ENCODE results near the gene CDK9. TPM values are rescaled to one million over a fixed set of nuclear protein-coding genes. Genes with fewer than 3 reads are reported as not detected.

Gene CDK9
- total RNA-seq, 1 experiment from 2014 or later = 48.7 TPM

- DNase-seq (ENCODE audit: low read depth, low spot score) (no peak), ATAC-seq (no peak)
- H3K27ac ChIP-seq (ENCODE audit: low read length) = no peak overlapping the region
- BruUV-seq (replicated peaks) = no TSS peak
- no peaks in the 10 kb centered on the region for H3K9me3 ChIP-seq (ENCODE audit: control insufficient read depth, insufficient read depth, low read depth, low read length)
- ChIA-PET POLR2A (no interaction called here), CTCF (no interaction called here)
- H3K4me1 ChIP-seq (ENCODE audit: control insufficient read depth, insufficient read depth, low read length) = peaks cover 8% of the 10 kb centered on the region
- intact Hi-C loops (cut with micrococcal nuclease; ENCODE audit: unreplicated experiment) = loop anchor here (2.0 kb wide), 1 partner anchor 49 kb away; the partner anchor contains the start of gene TOR2A
- in situ Hi-C loops (cut with HindIII; ENCODE audit: low pct_unique_long_range_greater_than_20kb, low sequenced_read_pairs) = no loop called here
- no peaks in the 10 kb centered on the region for H3K27me3 ChIP-seq (ENCODE audit: control insufficient read depth, insufficient read depth, low read length)
- peaks cover 12% of the 10 kb centered on the region for H3K36me3 ChIP-seq (ENCODE audit: control insufficient read depth, insufficient read depth, low read length)
- no peak for TF ChIP-seq SIN3A (IDR thresholded peaks at IDR 0.05; ENCODE audit: borderline replicate concordance, insufficient read depth, low read depth, low read length)
- TF ChIP-seq POLR2AphosphoS5 (IDR thresholded peaks at IDR 0.05; ENCODE audit: low read depth, low read length) = no peak
- TF ChIP-seq TCF7L2 (IDR thresholded peaks at IDR 0.05; ENCODE audit: low read depth, low read length) = no peak
- TF ChIP-seq, protein P1, sequence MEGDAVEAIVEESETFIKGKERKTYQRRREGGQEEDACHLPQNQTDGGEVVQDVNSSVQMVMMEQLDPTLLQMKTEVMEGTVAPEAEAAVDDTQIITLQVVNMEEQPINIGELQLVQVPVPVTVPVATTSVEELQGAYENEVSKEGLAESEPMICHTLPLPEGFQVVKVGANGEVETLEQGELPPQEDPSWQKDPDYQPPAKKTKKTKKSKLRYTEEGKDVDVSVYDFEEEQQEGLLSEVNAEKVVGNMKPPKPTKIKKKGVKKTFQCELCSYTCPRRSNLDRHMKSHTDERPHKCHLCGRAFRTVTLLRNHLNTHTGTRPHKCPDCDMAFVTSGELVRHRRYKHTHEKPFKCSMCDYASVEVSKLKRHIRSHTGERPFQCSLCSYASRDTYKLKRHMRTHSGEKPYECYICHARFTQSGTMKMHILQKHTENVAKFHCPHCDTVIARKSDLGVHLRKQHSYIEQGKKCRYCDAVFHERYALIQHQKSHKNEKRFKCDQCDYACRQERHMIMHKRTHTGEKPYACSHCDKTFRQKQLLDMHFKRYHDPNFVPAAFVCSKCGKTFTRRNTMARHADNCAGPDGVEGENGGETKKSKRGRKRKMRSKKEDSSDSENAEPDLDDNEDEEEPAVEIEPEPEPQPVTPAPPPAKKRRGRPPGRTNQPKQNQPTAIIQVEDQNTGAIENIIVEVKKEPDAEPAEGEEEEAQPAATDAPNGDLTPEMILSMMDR (IDR thresholded peaks at IDR 0.05) = no peak
- TF ChIP-seq REST (IDR thresholded peaks at IDR 0.05; ENCODE audit: insufficient read depth in 1 of 2, low read depth in 2 of 2, low read length in 1 of 2) = no peak
- no peak overlapping the region for H3K4me3 ChIP-seq (ENCODE audit: low read depth in 2 of 2, low read length in 2 of 2)
These were observed 2.5 kb upstream of the CDK9 start for GRCh38 chr9:127783111-127784008.

- no peaks in the 10 kb centered on the region for H3K9me3 ChIP-seq (ENCODE audit: control insufficient read depth, insufficient read depth, low read depth, low read length)
- intact Hi-C loops (cut with micrococcal nuclease; ENCODE audit: unreplicated experiment) (loop anchor here (2.0 kb wide), 1 partner anchor 50 kb away; the partner anchor contains the start of gene TOR2A), in situ Hi-C loops (cut with HindIII; ENCODE audit: low pct_unique_long_range_greater_than_20kb, low sequenced_read_pairs) (no loop called here)
- ChIA-PET POLR2A (interaction anchor here (0.6 kb wide), 2 partner anchors 29 to 42 kb away, joined by 4 to 8 read pairs; no protein-coding TSS in a partner anchor), CTCF (interaction anchor here (0.6 to 1.0 kb wide), 3 partner anchors 19 to 200 kb away, joined by 3 to 6 read pairs (median 3); partner anchors contain the start of gene TOR2A)
- TF ChIP-seq, protein P1 (IDR thresholded peaks at IDR 0.05) = peak; percentile 91
- peak; percentile 34; the same call in 1 of the 2 replicates for TF ChIP-seq SIN3A (IDR thresholded peaks at IDR 0.05; ENCODE audit: borderline replicate concordance, insufficient read depth, low read depth, low read length)
- TF ChIP-seq TCF7L2 (IDR thresholded peaks at IDR 0.05; ENCODE audit: low read depth, low read length) = no peak
- TF ChIP-seq REST (IDR thresholded peaks at IDR 0.05; ENCODE audit: insufficient read depth in 1 of 2, low read depth in 2 of 2, low read length in 1 of 2) = no peak
- TF ChIP-seq POLR2AphosphoS5 (IDR thresholded peaks at IDR 0.05; ENCODE audit: low read depth, low read length) = no peak
- H3K4me1 ChIP-seq (ENCODE audit: control insufficient read depth, insufficient read depth, low read length) = peaks cover 8% of the 10 kb centered on the region
- BruUV-seq (replicated peaks) = no TSS peak
- H3K27me3 ChIP-seq (ENCODE audit: control insufficient read depth, insufficient read depth, low read length) = no peaks in the 10 kb centered on the region
- ATAC-seq (peak; percentile 79), DNase-seq (ENCODE audit: low read depth, low spot score) (no peak)
- peak overlapping the region; percentile 45 to 88 for H3K4me3 ChIP-seq (ENCODE audit: low read depth in 2 of 2, low read length in 2 of 2)
- H3K27ac ChIP-seq (ENCODE audit: low read length) = no peak overlapping the region
- peaks cover 15% of the 10 kb centered on the region for H3K36me3 ChIP-seq (ENCODE audit: control insufficient read depth, insufficient read depth, low read length)
These were observed 556 bp upstream of the CDK9 start for GRCh38 chr9:127785023-127785932.
